PC-9 (cell line): ENCODE measurements around the gene OR2F2. TPM values are rescaled to one million over a fixed set of nuclear protein-coding genes. Genes with fewer than 3 reads are reported as not detected.

Source experiments
- BruUV-seq: library from RNA; stranded (reverse); fragments of 400-500 nt; replicated peaks from 2 replicates; lab custom pipeline; 2021; lab: Mats Ljungman, UMichigan
- CTCF ChIA-PET: fragments of 300-600 bp; sonication (Branson Sonifier 250); formaldehyde crosslinking; loops from one replicate; lab custom pipeline; 2022; ENCODE audit warnings: antibody characterized with exemption; lab: Charles Lee
- POLR2A ChIA-PET: fragments of 300-600 bp; sonication (Branson Sonifier 250); formaldehyde crosslinking; loops from one replicate; lab custom pipeline; 2022; ENCODE audit warnings: antibody characterized with exemption; ENCODE audit not compliant: unreplicated experiment; lab: Charles Lee
- DNase-seq, 2 experiments: peaks; one replicate each; pipeline versions ENCODE4 v3.0.0 to v3.0.0-alpha.2; 2015 to 2022; ENCODE audit warnings: mixed read lengths in 1 of 2
- H2AFZ ChIP-seq: fragments of 200-600 bp; sonication (generic); 2 replicates; pipeline ENCODE4 v1.8.1; 2017; ENCODE audit warnings: antibody characterized with exemption
- H3F3A ChIP-seq: fragments of 200-600 bp; sonication (generic); 2 replicates; pipeline ENCODE4 v1.8.1; 2017; ENCODE audit warnings: antibody characterized with exemption, mild to moderate bottlenecking, low read depth; ENCODE audit not compliant: insufficient read depth
- H3K27ac ChIP-seq: fragments of 200-600 bp; sonication (generic); 2 replicates; pipeline ENCODE4 v1.6.1; 2016; ENCODE audit warnings: mixed run types
- H3K27me3 ChIP-seq: fragments of 200-600 bp; sonication (generic); 2 replicates; pipeline ENCODE4 v1.6.1; 2016; ENCODE audit warnings: low read depth, mixed run types; ENCODE audit not compliant: insufficient read depth
- H3K36me3 ChIP-seq: fragments of 200-600 bp; sonication (generic); 2 replicates; pipeline ENCODE4 v1.6.1; 2016; ENCODE audit warnings: low read depth, mixed run types
- H3K4me1 ChIP-seq: fragments of 200-600 bp; sonication (generic); replicated peaks from 2 replicates; pipeline ENCODE4 v1.6.1; 2016; ENCODE audit warnings: mixed run types; ENCODE audit not compliant: insufficient read depth
- H3K4me2 ChIP-seq: fragments of 200-600 bp; sonication (generic); 2 replicates; pipeline ENCODE4 v1.6.1; 2017; ENCODE audit warnings: mixed run types
- H3K4me3 ChIP-seq: fragments of 200-600 bp; sonication (generic); 2 replicates; pipeline ENCODE4 v1.6.1; 2016; ENCODE audit warnings: mixed run types
- H3K79me2 ChIP-seq: fragments of 200-600 bp; sonication (generic); 2 replicates; pipeline ENCODE4 v1.6.1; 2017; ENCODE audit warnings: low read depth, mixed run types
- H3K9me2 ChIP-seq: fragments of 200-600 bp; sonication (generic); 2 replicates; pipeline ENCODE4 v1.8.1; 2017; ENCODE audit warnings: mild to moderate bottlenecking; ENCODE audit not compliant: insufficient read depth
- H3K9me3 ChIP-seq: fragments of 200-600 bp; sonication (generic); 2 replicates; pipeline ENCODE4 v1.8.1; 2016; ENCODE audit warnings: low read depth; ENCODE audit not compliant: insufficient read depth
- H4K20me1 ChIP-seq: fragments of 200-600 bp; sonication (generic); 2 replicates; pipeline ENCODE4 v1.8.1; 2017; ENCODE audit not compliant: insufficient read depth
- EZH2 ChIP-seq: fragments of 200-600 bp; sonication (generic); IDR thresholded peaks from 2 replicates; pipeline ENCODE4 v1.8.0; 2017; ENCODE audit warnings: antibody characterized with exemption, low read depth
- intact Hi-C: fragments of 100-400 bp; cut with micrococcal nuclease; formaldehyde crosslinking; loops from one replicate; pipeline ENCODE4 v1.10.0; 2022; ENCODE audit not compliant: unreplicated experiment
- total RNA-seq: library from RNA; stranded (reverse); gene quantifications from 2 replicates; pipeline ENCODE4 v1.2.3, GENCODE V29; 2021
- TF ChIP-seq, protein P1 (sequence below): fragments of 200-600 bp; sonication (generic); conservative IDR thresholded peaks from 2 replicates; pipeline ENCODE4 v1.6.1; 2017; ENCODE audit warnings: mixed run types, antibody characterized with exemption, mild to moderate bottlenecking, moderate library complexity

The OR2F2 gene
- total RNA-seq, 1 experiment from 2014 or later = not detected

DNA sequence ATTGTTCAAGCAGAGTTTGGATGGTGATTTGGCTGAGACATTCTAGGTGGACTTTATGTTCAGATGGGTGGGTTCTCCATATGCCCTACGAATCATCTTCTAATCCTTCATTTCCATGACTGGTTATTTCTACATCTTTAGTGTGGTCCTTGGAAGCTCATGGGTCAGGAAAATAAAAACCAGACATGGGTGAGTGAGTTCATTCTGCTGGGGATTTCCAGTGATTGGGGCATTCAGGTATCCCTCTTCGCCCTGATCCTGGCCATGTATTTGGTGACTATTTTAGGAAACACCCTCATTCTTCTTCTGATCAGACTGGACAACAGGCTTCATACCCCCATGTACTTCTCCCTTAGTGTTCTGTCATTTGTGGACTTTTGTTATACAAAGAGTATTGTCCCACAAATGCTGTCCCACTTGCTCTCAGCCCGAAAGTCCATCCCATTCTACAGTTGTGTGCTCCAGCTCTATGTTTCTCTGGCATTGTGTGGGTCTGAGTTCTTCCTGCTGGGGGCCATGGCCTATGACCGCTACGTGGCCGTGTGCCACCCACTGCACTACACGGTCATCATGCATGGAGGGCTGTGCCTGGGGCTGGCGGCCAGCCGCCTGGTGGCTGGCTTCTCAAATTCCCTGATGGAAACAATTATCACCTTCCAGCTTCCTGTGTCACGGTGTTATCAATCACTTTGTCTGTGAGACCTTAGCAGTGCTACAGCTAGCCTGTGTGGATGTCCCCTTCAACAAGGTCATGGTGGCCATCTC, 45.9 kb downstream of the OR2F2 start:
- H3K9me3 ChIP-seq = 0 out of 2 replicates have a peak, but pooled peaks cover 9% of the 10 kb centered on the region
- no peak for DNase-seq
- H3K79me2 ChIP-seq = no peaks in the 10 kb centered on the region
- intact Hi-C loops = no loop called here
- peaks cover 16% of the 10 kb centered on the region for H3K4me1 ChIP-seq
- TF ChIP-seq, protein P1, sequence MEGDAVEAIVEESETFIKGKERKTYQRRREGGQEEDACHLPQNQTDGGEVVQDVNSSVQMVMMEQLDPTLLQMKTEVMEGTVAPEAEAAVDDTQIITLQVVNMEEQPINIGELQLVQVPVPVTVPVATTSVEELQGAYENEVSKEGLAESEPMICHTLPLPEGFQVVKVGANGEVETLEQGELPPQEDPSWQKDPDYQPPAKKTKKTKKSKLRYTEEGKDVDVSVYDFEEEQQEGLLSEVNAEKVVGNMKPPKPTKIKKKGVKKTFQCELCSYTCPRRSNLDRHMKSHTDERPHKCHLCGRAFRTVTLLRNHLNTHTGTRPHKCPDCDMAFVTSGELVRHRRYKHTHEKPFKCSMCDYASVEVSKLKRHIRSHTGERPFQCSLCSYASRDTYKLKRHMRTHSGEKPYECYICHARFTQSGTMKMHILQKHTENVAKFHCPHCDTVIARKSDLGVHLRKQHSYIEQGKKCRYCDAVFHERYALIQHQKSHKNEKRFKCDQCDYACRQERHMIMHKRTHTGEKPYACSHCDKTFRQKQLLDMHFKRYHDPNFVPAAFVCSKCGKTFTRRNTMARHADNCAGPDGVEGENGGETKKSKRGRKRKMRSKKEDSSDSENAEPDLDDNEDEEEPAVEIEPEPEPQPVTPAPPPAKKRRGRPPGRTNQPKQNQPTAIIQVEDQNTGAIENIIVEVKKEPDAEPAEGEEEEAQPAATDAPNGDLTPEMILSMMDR = no peak
- TF ChIP-seq EZH2 = no peak
- H3K27ac ChIP-seq = no peak overlapping the region
- ChIA-PET CTCF (no interaction called here), POLR2A (no interaction called here)
- H3K27me3 ChIP-seq = no peaks in the 10 kb centered on the region
- H3K4me3 ChIP-seq = no peak overlapping the region
- 0 out of 2 replicates have a peak, but pooled peaks cover 5% of the 10 kb centered on the region for H3F3A ChIP-seq
- H3K4me2 ChIP-seq = no peak overlapping the region
- H3K36me3 ChIP-seq = no peaks in the 10 kb centered on the region
- H4K20me1 ChIP-seq = no peaks in the 10 kb centered on the region
- no peak overlapping the region for H2AFZ ChIP-seq
- no peaks in the 10 kb centered on the region for H3K9me2 ChIP-seq
- BruUV-seq = no TSS peak

DNA sequence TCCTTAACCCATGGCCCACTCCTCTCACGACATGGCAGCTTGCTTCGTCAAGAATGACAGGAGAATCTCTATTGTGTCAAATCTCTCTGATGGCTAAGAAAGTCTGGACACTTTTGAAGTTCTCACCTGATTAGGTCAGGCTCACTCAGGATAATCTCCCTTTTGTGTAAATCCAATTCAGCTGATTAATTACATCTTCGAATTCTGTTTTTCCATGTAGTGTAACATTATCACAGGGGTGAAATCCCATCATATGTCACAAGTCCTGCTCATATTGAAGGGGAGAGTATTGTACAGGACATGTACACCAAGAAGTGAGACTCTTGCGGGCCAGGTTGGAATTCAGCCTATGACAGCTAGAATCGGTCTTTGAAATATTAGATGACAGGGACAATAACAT, 48.9 kb downstream of the OR2F2 start:
- ChIA-PET POLR2A (no interaction called here), CTCF (no interaction called here)
- intact Hi-C loops = no loop called here
- no peak overlapping the region for H2AFZ ChIP-seq
- no peaks in the 10 kb centered on the region for H4K20me1 ChIP-seq
- no peak for TF ChIP-seq EZH2
- TF ChIP-seq, protein P1 = no peak
- no peak for DNase-seq
- 0 out of 2 replicates have a peak, but pooled peaks cover 5% of the 10 kb centered on the region for H3F3A ChIP-seq
- no peaks in the 10 kb centered on the region for H3K9me2 ChIP-seq
- H3K27ac ChIP-seq = no peak overlapping the region
- no peaks in the 10 kb centered on the region for H3K36me3 ChIP-seq
- no TSS peak for BruUV-seq
- no peak overlapping the region for H3K4me2 ChIP-seq
- no peaks in the 10 kb centered on the region for H3K79me2 ChIP-seq
- H3K4me1 ChIP-seq = peaks cover 12% of the 10 kb centered on the region
- H3K4me3 ChIP-seq = no peak overlapping the region
- 0 out of 2 replicates have a peak, but pooled peaks cover 9% of the 10 kb centered on the region for H3K9me3 ChIP-seq
- H3K27me3 ChIP-seq = no peaks in the 10 kb centered on the region

Other genes starting within 250 kb of the OR2F2 start
- gene CTAGE6, start 177.5 kb upstream of the OR2F2 start, total RNA-seq = 0.90 TPM in 1 of 2 replicates, not detected in the other
- 41.5 and 44.6 TPM in 2 replicates for gene TCAF1, start 33.1 kb upstream of the OR2F2 start, total RNA-seq
- not detected in 2 replicates for gene OR2F1, start 19.6 kb downstream of the OR2F2 start, total RNA-seq
- not detected in 2 replicates for gene OR6B1, start 65.1 kb downstream of the OR2F2 start, total RNA-seq
- not detected in 2 replicates for gene OR2A5, start 113.7 kb downstream of the OR2F2 start, total RNA-seq
- not detected in 2 replicates for gene OR2A25, start 134.6 kb downstream of the OR2F2 start, total RNA-seq
- not detected in 2 replicates for gene OR2A12, start 151.0 kb downstream of the OR2F2 start, total RNA-seq
- gene OR2A2, start 174.3 kb downstream of the OR2F2 start, total RNA-seq = not detected in 2 replicates
- gene OR2A14, start 187.9 kb downstream of the OR2F2 start, total RNA-seq = not detected in 2 replicates
- 5.8 and 8.2 TPM in 2 replicates for gene CTAGE4, start 248.2 kb downstream of the OR2F2 start, total RNA-seq